ENCODE measurements around the gene WDR62. TPM values are rescaled to one million over a fixed set of nuclear protein-coding genes. Genes with fewer than 3 reads are reported as not detected.
"Not testable (repeated sequence)": the region's sequence is repeated elsewhere in the genome, so short reads cannot be mapped to it uniquely, and the experiment has no call there.

WDR62 gene
- total and polyA plus RNA-seq, 10 of the 15 experiments (the other 5 are each of a cell fraction or from before 2014, with no cell fraction given), result 0.08 to 20.6 (median 10.9) TPM

- H3K4me1 ChIP-seq (ENCODE audit: control insufficient read depth, insufficient read depth, low read length); H3K9ac ChIP-seq (ENCODE audit: control insufficient read depth, insufficient read depth, low read length); RAD21 ChIA-PET (ENCODE audit: unreplicated experiment); DNase-seq (ENCODE audit: low read depth, low spot score); SMC1A ChIA-PET (ENCODE audit: uncharacterized antibody, unreplicated experiment); FAIRE-seq; H3K27me3 ChIP-seq (replicated peaks in 1 of 2; ENCODE audit: control insufficient read depth in 2 of 2, insufficient read depth in 2 of 2, low read length in 1 of 2); intact Hi-C loops (cut with micrococcal nuclease; ENCODE audit: unreplicated experiment); ATAC-seq; CTCF ChIA-PET; H3K27ac ChIP-seq (ENCODE audit: control insufficient read depth, insufficient read depth); H4K20me1 ChIP-seq (ENCODE audit: control insufficient read depth, insufficient read depth); BruUV-seq (replicated peaks); in situ Hi-C loops (cut with MboI); H3K9me3 ChIP-seq (replicated peaks; ENCODE audit: control insufficient read depth, insufficient read depth, low read length); POLR2A ChIA-PET; H3K4me3 ChIP-seq; H2AFZ ChIP-seq (ENCODE audit: control insufficient read depth, low read depth, low read length); H3K79me2 ChIP-seq (ENCODE audit: control insufficient read depth, insufficient read depth, low read length); H3K4me2 ChIP-seq (ENCODE audit: control insufficient read depth, insufficient read depth): not testable (repeated sequence)
- peaks cover 7 to 31% of the 10 kb centered on the region in 2 experiments; a peak in 3 of 4 replicates for H3K36me3 ChIP-seq (ENCODE audit: control insufficient read depth in 2 of 2, insufficient read depth in 2 of 2, low read length in 1 of 2)
- WGBS (ENCODE audit: insufficient coverage, insufficient replicate concordance, low lambda C conversion rate, missing lambda C conversion rate), result 97% methylated on average over 18 of the region's 57 CpGs
Observed at GRCh38 chr19:36068810-36069499, 14.3 kb downstream of the WDR62 start.

- Histone ChIP-seq H3K9ac (ENCODE audit: control insufficient read depth, insufficient read depth, low read length) (no peak overlapping the region), H3K4me3 (no peak overlapping the region), H3K79me2 (ENCODE audit: control insufficient read depth, insufficient read depth, low read length) (no peaks in the 10 kb centered on the region), H3K27ac (ENCODE audit: control insufficient read depth, insufficient read depth) (no peak overlapping the region), H3K9me3 (replicated peaks; ENCODE audit: control insufficient read depth, insufficient read depth, low read length) (no peaks in the 10 kb centered on the region), H4K20me1 (ENCODE audit: control insufficient read depth, insufficient read depth) (no peaks in the 10 kb centered on the region), H3K4me2 (ENCODE audit: control insufficient read depth, insufficient read depth) (no peak overlapping the region), H3K36me3 (ENCODE audit: control insufficient read depth in 2 of 2, insufficient read depth in 2 of 2, low read length in 1 of 2) (peaks cover 6 to 16% of the 10 kb centered on the region in 2 experiments; a peak in 3 of 4 replicates), H3K27me3 (replicated peaks in 1 of 2; ENCODE audit: control insufficient read depth in 2 of 2, insufficient read depth in 2 of 2, low read length in 1 of 2) (no peaks in the 10 kb centered on the region), H2AFZ (ENCODE audit: control insufficient read depth, low read depth, low read length) (no peak overlapping the region), H3K4me1 (ENCODE audit: control insufficient read depth, insufficient read depth, low read length) (no peaks in the 10 kb centered on the region)
- ChIA-PET POLR2A (no interaction called here), SMC1A (ENCODE audit: uncharacterized antibody, unreplicated experiment) (no interaction called here), CTCF (no interaction called here), RAD21 (ENCODE audit: unreplicated experiment) (no interaction called here)
- no TSS peak for BruUV-seq (replicated peaks)
- 98% methylated on average over 8 of the region's 8 CpGs for WGBS (ENCODE audit: insufficient coverage, insufficient replicate concordance, low lambda C conversion rate, missing lambda C conversion rate)
- TF ChIP-seq NFXL1 (IDR thresholded peaks at IDR 0.05; ENCODE audit: borderline replicate concordance) (no peak), RFX5 (IDR thresholded peaks at IDR 0.05; ENCODE audit: low read depth, low read length) (no peak), BCL11A (IDR thresholded peaks at IDR 0.05; ENCODE audit: low read depth, low read length) (no peak), EZH2 (IDR thresholded peaks at IDR 0.05; ENCODE audit: borderline replicate concordance, control insufficient read depth, low read depth, low read length) (no peak), CREB1 (IDR thresholded peaks at IDR 0.05; ENCODE audit: low read depth) (no peak), CBFB (IDR thresholded peaks at IDR 0.05; ENCODE audit: low read depth) (no peak), ZNF217 (IDR thresholded peaks at IDR 0.05) (no peak), SMARCA5 (IDR thresholded peaks at IDR 0.05) (no peak), NBN (IDR thresholded peaks at IDR 0.05) (no peak)
- no peak for ATAC-seq
- FAIRE-seq, result no peak
- intact Hi-C loops (cut with micrococcal nuclease; ENCODE audit: unreplicated experiment) (no loop called here), in situ Hi-C loops (cut with MboI) (no loop called here)
- DNase-seq (ENCODE audit: low read depth, low spot score), result no peak
Observed at GRCh38 chr19:36072081-36072480, 17.4 kb downstream of the WDR62 start.
